ENCODE results near the gene SPEM1.

SPEM1 gene

DNA sequence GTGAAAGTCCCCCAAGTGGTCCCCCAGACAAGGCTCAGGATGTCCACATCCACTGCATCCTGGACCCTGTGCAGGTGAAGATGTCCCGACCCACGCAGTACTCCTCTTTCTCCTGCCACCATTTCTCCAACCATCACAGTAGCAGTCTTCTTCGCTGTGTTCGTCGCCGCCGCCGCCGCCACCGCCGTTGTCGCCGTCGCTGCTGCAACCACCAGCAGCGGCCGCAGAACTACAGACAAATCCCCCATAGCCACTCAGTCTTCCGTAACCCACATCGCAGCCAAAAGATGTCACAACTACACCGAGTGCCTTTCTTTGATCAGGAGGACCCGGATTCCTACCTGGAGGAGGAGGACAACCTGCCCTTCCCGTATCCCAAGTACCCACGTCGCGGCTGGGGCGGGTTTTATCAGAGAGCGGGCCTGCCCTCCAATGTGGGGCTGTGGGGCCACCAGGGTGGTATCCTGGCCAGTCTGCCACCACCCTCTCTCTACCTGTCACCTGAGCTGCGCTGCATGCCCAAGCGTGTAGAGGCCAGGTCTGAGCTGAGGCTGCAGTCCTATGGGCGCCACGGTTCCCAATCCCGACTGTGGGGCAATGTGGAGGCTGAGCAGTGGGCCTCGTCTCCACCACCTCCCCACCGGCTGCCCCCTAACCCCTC, 6.2 kb downstream of the SPEM1 start:
- H3K9me3 ChIP-seq (ENCODE audit: low read length), result no peaks in the 10 kb centered on the region
- H3K9ac ChIP-seq (ENCODE audit: low read length), result no peak overlapping the region
- no peaks in the 10 kb centered on the region for H3K36me3 ChIP-seq (ENCODE audit: insufficient read depth, low read length)
- no peak overlapping the region for H3K27ac ChIP-seq (ENCODE audit: low read depth, low read length)
- no peaks in the 10 kb centered on the region for H3K27me3 ChIP-seq (ENCODE audit: control insufficient read depth in 1 of 2, insufficient read depth in 2 of 2, low read length in 2 of 2)
- no peak overlapping the region for H3K4me3 ChIP-seq (ENCODE audit: low read depth in 1 of 2, low read length in 2 of 2)
- no peaks in the 10 kb centered on the region for H3K4me1 ChIP-seq (ENCODE audit: insufficient read depth, low read length)

DNA sequence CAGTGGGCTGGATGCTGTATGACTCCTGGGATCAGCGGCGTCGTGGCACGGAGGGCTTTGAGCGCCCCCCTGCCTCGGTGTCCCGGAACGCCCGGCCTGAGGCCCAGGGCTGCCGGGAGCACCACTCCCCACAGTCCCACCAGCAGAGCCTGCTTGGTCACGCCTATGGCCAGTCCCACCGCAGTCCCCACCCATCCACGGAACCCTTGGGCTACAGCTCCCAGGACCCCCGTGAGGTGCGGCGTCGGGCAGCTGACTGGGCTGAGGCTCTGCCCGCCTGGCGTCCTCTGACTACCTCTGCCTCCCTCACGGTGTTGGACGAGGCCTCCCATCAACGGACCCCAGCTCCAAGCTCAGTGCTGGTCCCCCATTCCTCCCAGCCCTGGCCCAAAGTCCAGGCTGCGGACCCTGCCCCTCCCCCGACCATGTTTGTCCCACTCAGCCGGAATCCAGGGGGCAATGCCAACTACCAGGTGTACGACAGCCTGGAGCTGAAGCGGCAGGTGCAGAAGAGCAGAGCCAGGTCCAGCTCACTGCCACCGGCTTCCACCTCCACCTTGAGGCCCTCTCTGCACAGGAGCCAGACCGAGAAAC, 6.9 kb downstream of the SPEM1 start:
- Histone ChIP-seq H3K9me3 (ENCODE audit: low read length) (no peaks in the 10 kb centered on the region), H3K4me3 (ENCODE audit: low read depth in 1 of 2, low read length in 2 of 2) (no peak overlapping the region), H3K27ac (ENCODE audit: low read depth, low read length) (no peak overlapping the region), H3K27me3 (ENCODE audit: control insufficient read depth in 1 of 2, insufficient read depth in 2 of 2, low read length in 2 of 2) (no peaks in the 10 kb centered on the region), H3K4me1 (ENCODE audit: insufficient read depth, low read length) (no peaks in the 10 kb centered on the region), H3K9ac (ENCODE audit: low read length) (no peak overlapping the region), H3K36me3 (ENCODE audit: insufficient read depth, low read length) (no peaks in the 10 kb centered on the region)

DNA sequence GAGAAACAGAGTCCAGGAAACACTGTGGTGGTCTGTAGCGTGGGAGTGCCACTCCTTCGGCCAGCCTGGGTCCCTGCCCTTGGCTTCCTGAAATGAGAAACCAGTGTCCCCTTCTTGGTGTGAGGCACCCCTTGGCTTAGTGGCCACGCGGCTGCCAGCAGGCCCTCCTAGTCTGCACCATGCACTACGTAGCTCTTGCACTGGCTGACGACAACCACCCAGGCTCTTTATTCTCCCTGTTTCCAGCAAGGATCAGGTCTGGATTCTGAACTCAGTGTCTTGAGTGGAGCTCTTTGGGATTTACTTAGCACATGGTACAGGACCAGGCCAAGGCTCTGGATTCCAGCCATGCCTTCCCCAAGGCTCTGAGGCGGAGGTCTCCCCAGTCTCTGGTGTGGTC, 7.4 kb downstream of the SPEM1 start:
- Histone ChIP-seq H3K4me3 (ENCODE audit: low read depth in 1 of 2, low read length in 2 of 2) (no peak overlapping the region), H3K36me3 (ENCODE audit: insufficient read depth, low read length) (no peaks in the 10 kb centered on the region), H3K27ac (ENCODE audit: low read depth, low read length) (no peak overlapping the region), H3K27me3 (ENCODE audit: control insufficient read depth in 1 of 2, insufficient read depth in 2 of 2, low read length in 2 of 2) (peaks cover 0 to 5% of the 10 kb centered on the region in 2 donors), H3K4me1 (ENCODE audit: insufficient read depth, low read length) (no peaks in the 10 kb centered on the region), H3K9ac (ENCODE audit: low read length) (no peak overlapping the region), H3K9me3 (ENCODE audit: low read length) (no peaks in the 10 kb centered on the region)

DNA sequence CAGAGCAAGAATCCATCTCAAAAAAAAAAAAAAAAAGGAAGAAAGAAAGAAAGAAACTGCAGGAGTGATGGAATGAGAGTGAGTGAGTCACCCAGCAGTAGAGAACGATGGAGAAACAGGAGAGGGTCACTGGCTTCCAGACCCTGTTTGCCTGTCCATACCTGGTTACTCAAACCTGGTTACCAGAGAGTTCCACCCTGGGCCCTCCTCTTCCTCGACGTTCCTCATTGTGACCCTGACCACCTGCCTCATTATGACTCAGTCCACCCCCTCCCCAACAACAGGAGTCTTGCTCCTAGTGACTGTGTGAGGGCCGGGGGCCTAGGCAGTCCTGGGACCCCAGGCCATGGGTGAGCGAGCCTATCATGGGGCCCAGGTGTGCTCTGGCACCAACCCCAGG, 8.4 kb downstream of the SPEM1 start, which contains the start of gene SPEM3:
Gene SPEM3, plus strand, starts transcription at position 301 of the 400 bp plus-strand sequence. Its CDS starts 46 bp downstream, at position 347.
- Histone ChIP-seq H3K4me3 (ENCODE audit: low read depth in 1 of 2, low read length in 2 of 2) (no peak within 1 kb of the TSS), H3K9ac (ENCODE audit: low read length) (no peak within 1 kb of the TSS), H3K27ac (ENCODE audit: low read depth, low read length) (no peak within 1 kb of the TSS), H3K36me3 (ENCODE audit: insufficient read depth, low read length) (no peaks in the 10 kb centered on the region), H3K27me3 (ENCODE audit: control insufficient read depth in 1 of 2, insufficient read depth in 2 of 2, low read length in 2 of 2) (peaks cover 0 to 7% of the 10 kb centered on the region in 2 donors), H3K9me3 (ENCODE audit: low read length) (no peaks in the 10 kb centered on the region), H3K4me1 (ENCODE audit: insufficient read depth, low read length) (no peaks in the 10 kb centered on the region)

DNA sequence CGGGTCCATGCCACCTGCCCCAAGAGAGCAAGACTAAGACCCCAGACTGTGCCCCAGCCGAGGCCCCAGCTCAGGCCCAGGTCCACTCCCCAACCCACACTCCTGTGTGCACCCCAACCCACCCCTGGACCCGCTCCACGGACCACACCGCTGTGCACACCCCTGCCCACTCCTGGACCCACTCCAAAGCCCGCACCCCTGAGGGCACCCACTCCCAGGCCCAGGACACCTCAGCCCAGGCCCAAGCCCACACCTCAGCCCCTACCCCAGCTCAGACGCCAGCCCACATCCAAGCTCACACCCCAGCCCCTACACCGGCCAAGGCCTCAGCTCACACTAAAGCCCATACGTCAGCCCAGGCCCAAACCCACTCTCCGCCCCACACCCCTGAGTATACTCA, 9.6 kb downstream of the SPEM1 start:
- Histone ChIP-seq H3K4me1 (ENCODE audit: insufficient read depth, low read length) (no peaks in the 10 kb centered on the region), H3K9me3 (ENCODE audit: low read length) (no peaks in the 10 kb centered on the region), H3K36me3 (ENCODE audit: insufficient read depth, low read length) (no peaks in the 10 kb centered on the region), H3K27me3 (ENCODE audit: control insufficient read depth in 1 of 2, insufficient read depth in 2 of 2, low read length in 2 of 2) (peaks cover 0 to 19% of the 10 kb centered on the region in 2 donors), H3K9ac (ENCODE audit: low read length) (no peak overlapping the region), H3K27ac (ENCODE audit: low read depth, low read length) (no peak overlapping the region), H3K4me3 (ENCODE audit: low read depth in 1 of 2, low read length in 2 of 2) (no peak overlapping the region)

DNA sequence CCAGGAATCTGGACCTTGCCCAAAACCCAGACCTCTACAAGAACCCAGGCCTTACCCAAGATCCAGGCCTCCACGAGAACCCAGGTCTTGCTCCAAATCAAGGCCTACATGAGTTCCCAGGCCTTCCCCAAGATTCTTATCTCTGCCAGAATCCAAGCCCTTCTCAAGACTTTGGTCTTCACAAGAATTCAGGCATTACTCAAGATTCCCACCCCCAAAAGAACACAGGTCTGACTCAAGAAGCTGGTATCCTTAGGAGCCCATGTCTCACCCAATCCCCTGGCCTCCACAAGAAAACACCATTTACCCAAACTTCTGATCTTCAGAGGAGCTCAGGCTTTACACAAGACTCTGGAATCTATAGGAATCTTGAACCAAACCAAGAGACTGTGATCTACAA, 11.1 kb downstream of the SPEM1 start:
- Histone ChIP-seq H3K4me3 (ENCODE audit: low read depth in 1 of 2, low read length in 2 of 2) (no peak overlapping the region), H3K9ac (ENCODE audit: low read length) (no peak overlapping the region), H3K27ac (ENCODE audit: low read depth, low read length) (no peak overlapping the region)

DNA sequence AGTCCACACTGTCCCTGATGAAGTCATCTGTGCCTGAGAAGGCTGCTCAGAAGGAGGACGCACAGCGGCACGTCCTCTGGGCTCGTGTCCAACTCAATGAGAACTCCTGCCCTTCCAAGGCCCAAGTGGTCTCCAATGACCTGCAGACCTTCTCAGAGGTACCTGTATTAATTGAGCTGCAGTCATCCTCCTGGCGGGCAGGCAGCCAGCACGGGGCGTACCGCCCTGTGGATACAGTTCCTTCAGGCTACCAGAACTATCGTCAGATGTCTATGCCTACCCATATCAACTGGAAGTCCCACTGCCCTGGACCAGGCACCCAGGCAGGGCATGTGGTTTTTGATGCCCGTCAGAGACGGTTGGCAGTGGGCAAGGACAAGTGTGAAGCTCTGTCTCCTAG, 12.2 kb downstream of the SPEM1 start:
- Histone ChIP-seq H3K27ac (ENCODE audit: low read depth, low read length) (no peak overlapping the region), H3K9ac (ENCODE audit: low read length) (no peak overlapping the region), H3K9me3 (ENCODE audit: low read length) (no peaks in the 10 kb centered on the region), H3K4me3 (ENCODE audit: low read depth in 1 of 2, low read length in 2 of 2) (no peak overlapping the region), H3K4me1 (ENCODE audit: insufficient read depth, low read length) (peaks cover 13% of the 10 kb centered on the region), H3K36me3 (ENCODE audit: insufficient read depth, low read length) (no peaks in the 10 kb centered on the region), H3K27me3 (ENCODE audit: control insufficient read depth in 1 of 2, insufficient read depth in 2 of 2, low read length in 2 of 2) (peaks cover 16 to 41% of the 10 kb centered on the region in 2 donors)

More for the DNA sequence above, 11.1 kb downstream of the SPEM1 start:
- Histone ChIP-seq H3K36me3 (ENCODE audit: insufficient read depth, low read length) (no peaks in the 10 kb centered on the region), H3K27me3 (ENCODE audit: control insufficient read depth in 1 of 2, insufficient read depth in 2 of 2, low read length in 2 of 2) (peaks cover 12 to 34% of the 10 kb centered on the region in 2 donors), H3K9me3 (ENCODE audit: low read length) (no peaks in the 10 kb centered on the region), H3K4me1 (ENCODE audit: insufficient read depth, low read length) (peaks cover 8% of the 10 kb centered on the region)

DNA sequence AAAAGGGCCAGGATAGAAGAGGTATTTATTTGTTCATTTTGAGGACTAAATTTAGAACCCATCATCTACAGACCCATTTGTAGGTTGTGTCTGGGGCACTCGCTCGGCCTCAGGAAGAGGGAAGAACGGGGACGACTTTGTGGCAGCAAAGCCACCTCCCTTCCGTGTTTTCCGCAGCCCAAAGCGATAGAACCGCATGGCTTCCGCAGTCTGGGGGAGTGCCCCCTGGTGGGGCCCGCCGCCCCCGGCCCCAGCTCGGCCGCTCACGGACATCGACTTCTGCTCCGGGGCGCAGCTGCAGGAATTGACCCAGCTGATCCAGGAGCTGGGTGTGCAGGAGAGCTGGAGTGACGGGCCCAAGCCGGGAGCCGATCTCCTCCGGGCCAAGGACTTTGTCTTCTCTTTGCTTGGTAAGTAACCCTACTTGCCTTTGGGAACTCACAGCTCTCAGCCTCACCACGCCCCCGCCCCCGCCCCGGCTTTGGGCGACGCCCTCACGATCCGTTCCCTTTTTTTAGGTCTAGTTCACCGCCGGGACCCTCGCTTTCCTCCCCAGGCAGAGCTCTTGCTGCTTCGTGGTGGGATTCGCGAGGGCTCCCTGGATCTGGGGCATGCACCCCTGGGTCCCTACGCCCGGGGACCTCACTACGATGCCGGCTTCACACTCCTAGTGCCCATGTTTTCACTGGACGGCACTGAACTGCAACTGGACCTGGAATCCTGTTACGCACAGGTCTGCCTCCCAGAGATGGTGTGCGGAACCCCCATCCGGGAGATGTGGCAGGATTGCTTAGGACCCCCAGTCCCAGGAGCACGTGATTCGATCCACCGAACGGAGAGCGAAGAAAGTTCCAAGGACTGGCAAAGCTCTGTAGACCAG, 15.8 kb downstream of the SPEM1 start:
- Histone ChIP-seq H3K27me3 (ENCODE audit: control insufficient read depth in 1 of 2, insufficient read depth in 2 of 2, low read length in 2 of 2) (peaks cover 47 to 78% of the 10 kb centered on the region in 2 donors), H3K36me3 (ENCODE audit: insufficient read depth, low read length) (no peaks in the 10 kb centered on the region), H3K4me3 (ENCODE audit: low read depth in 1 of 2, low read length in 2 of 2) (peak overlapping the region; percentile 41 to 47), H3K9me3 (ENCODE audit: low read length) (no peaks in the 10 kb centered on the region), H3K4me1 (ENCODE audit: insufficient read depth, low read length) (peaks cover 38% of the 10 kb centered on the region), H3K27ac (ENCODE audit: low read depth, low read length) (peak overlapping the region; percentile 12), H3K9ac (ENCODE audit: low read length) (no peak overlapping the region)

DNA sequence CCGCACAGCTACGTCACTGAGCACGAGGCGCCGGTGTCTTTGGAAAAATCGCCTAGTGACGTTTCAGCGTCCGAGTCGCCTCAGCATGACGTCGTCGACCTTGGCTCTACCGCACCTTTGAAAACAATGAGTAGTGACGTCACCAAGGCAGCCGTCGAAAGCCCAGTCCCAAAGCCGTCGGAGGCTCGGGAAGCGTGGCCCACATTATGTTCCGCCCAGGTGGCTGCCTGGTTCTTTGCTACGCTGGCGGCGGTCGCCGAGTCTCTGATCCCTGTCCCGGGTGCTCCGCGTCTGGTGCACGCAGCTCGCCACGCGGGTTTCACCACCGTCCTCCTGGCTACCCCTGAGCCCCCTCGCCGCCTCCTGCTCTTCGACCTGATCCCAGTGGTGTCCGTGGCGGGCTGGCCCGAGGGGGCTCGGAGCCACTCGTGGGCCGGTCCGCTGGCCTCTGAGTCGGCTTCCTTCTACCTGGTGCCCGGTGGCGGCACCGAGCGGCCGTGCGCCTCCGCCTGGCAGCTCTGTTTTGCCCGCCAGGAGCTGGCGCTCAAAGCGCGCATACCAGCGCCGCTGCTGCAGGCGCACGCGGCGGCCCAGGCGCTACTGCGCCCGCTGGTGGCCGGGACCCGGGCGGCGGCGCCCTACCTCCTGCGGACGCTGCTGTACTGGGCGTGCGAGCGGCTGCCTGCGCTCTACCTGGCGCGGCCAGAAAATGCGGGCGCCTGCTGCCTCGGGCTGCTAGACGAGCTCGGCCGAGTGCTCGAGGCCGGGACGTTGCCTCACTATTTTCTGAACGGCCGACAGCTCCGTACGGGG, 16.6 kb downstream of the SPEM1 start:
- Histone ChIP-seq H3K4me3 (ENCODE audit: low read depth in 1 of 2, low read length in 2 of 2) (peak overlapping the region in 1 of 2 donors; percentile 27), H3K4me1 (ENCODE audit: insufficient read depth, low read length) (peaks cover 38% of the 10 kb centered on the region), H3K27ac (ENCODE audit: low read depth, low read length) (no peak overlapping the region), H3K36me3 (ENCODE audit: insufficient read depth, low read length) (no peaks in the 10 kb centered on the region), H3K9ac (ENCODE audit: low read length) (no peak overlapping the region), H3K9me3 (ENCODE audit: low read length) (no peaks in the 10 kb centered on the region), H3K27me3 (ENCODE audit: control insufficient read depth in 1 of 2, insufficient read depth in 2 of 2, low read length in 2 of 2) (peaks cover 56 to 86% of the 10 kb centered on the region in 2 donors)

DNA sequence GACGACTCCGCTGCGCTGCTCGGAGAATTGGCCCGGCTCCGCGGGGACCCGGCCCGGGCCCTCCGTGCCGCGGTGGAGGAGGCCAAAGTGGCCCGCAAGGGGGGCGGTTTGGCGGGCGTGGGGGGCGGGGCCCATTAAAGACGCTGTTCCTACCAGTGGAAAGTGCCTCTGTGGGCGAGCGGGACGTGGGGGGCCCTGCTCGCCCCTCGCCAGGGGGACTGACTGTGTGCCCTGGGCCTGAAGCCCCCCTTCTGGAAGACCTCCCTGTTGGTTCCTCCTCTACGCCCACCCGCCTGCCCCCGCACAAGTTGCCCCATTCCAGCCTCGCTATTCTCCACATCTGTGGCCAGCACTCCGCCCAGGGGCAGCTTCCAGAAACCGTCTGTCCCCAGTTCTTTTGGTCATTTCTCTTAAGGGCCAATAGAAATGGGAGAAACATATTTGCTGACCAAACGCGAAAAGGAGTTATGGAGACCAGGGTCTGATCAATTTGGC, 17.3 kb downstream of the SPEM1 start:
- no peaks in the 10 kb centered on the region for H3K9me3 ChIP-seq (ENCODE audit: low read length)
- no peak overlapping the region for H3K27ac ChIP-seq (ENCODE audit: low read depth, low read length)
- no peaks in the 10 kb centered on the region for H3K36me3 ChIP-seq (ENCODE audit: insufficient read depth, low read length)
- H3K4me1 ChIP-seq (ENCODE audit: insufficient read depth, low read length), result peaks cover 38% of the 10 kb centered on the region
- peak overlapping the region in 1 of 2 donors; percentile 27 for H3K4me3 ChIP-seq (ENCODE audit: low read depth in 1 of 2, low read length in 2 of 2)
- peaks cover 57 to 89% of the 10 kb centered on the region in 2 donors for H3K27me3 ChIP-seq (ENCODE audit: control insufficient read depth in 1 of 2, insufficient read depth in 2 of 2, low read length in 2 of 2)
- H3K9ac ChIP-seq (ENCODE audit: low read length), result no peak overlapping the region

Measured in muscle layer of colon (tissue), 2 donors.